ENCODE data around the gene AP3M1.

AP3M1 gene

DNA sequence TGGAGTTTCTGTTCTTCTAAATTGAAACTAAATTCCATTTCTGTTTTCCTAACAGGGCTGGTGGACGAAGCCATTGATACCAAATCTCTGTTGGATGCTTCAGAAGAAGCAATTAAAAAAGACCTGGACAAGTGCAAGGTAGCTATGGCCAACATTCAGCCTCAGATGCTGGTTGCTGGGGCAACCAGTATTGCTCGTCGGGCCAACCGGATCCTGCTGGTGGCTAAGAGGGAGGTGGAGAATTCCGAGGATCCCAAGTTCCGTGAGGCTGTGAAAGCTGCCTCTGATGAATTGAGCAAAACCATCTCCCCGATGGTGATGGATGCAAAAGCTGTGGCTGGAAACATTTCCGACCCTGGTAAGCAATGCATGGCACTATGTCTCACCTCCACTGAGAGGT lies 45.6 kb downstream of the AP3M1 start:
- H3K4me3 ChIP-seq (replicated peaks; ENCODE audit: low read depth, low read length), result no peak overlapping the region
- no peak for DNase-seq (ENCODE audit: extremely low read depth, low read depth)
- no peak for TF ChIP-seq CTCF (IDR thresholded peaks at IDR 0.05; ENCODE audit: low read depth, low read length, missing control alignments)

DNA sequence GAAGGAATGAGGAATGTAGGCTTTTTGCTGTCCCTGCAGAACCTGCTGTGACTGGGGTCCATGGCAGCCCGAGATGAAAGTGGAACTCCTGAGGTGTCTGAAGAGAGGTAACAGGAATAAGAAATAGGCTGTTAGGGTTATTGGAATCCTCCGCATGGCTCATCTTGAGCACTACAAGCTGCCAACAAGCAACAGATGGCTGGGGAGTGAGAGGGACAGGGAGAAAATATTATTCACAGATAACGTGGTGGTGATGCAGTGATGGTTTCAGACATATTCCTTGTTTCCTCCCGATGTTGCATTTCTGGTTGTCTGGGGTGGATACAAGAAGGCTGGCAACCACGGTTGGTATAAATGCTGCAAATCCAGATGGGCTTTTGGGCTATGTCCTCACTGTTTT lies 46.1 kb downstream of the AP3M1 start:
- no peak for DNase-seq (ENCODE audit: extremely low read depth, low read depth)
- H3K4me3 ChIP-seq (replicated peaks; ENCODE audit: low read depth, low read length), result no peak overlapping the region
- no peak for TF ChIP-seq CTCF (IDR thresholded peaks at IDR 0.05; ENCODE audit: low read depth, low read length, missing control alignments)

DNA sequence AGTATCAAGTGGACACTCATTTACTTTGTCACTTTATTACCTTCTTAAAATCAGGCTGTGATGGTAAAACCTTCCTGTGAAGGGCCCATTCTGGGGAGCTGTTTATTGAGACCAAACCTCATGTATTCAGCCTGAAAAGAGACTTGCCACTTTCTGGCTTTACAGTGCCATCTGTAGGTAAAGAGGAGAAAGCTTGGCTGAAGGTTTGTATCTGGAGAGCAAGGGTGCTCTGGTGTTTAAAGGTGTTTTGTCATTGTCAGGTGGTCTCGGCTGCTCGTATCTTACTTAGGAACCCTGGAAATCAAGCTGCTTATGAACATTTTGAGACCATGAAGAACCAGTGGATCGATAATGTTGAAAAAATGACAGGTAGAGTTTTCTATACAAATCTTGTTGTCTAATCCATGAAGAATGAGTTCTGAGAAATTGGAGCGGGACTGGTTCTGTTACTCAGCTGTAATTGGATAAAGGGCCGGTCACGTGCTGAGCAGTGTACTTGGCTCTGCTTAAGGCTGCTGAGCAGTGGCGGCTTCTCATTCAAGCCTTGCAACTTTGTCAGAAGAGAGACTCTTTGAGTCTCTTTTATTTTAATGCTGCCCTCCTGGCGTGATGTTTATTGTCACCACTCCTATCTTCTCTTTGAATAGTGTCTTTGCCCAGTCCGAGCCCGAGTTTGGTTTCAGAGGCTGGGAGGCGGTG lies 46.9 kb downstream of the AP3M1 start:
- DNase-seq (ENCODE audit: extremely low read depth, low read depth), result no peak
- TF ChIP-seq CTCF (IDR thresholded peaks at IDR 0.05; ENCODE audit: low read depth, low read length, missing control alignments), result peak; percentile 51
- no peak overlapping the region for H3K4me3 ChIP-seq (replicated peaks; ENCODE audit: low read depth, low read length)

DNA sequence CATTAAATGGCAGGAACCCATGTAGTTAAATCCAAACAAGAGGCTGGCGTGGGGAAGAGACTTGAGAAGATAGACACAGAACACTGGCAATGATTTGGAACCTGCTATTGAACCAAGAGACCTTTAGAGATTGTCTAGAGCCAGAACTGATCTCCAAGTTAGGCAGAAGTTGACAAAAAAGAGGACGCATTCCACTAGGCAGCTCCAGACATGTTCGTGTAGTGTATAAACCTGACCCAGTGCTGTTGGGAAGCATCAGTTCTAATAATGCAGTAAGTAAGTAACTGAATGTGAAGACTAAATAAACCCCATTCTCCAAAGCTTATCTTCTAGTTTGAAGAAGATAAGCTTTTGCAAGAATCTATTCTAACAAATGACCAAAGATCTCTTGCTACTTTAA lies 50.8 kb downstream of the AP3M1 start:
- no peak overlapping the region for H3K4me3 ChIP-seq (replicated peaks; ENCODE audit: low read depth, low read length)
- no peak for TF ChIP-seq CTCF (IDR thresholded peaks at IDR 0.05; ENCODE audit: low read depth, low read length, missing control alignments)
- DNase-seq (ENCODE audit: extremely low read depth, low read depth), result no peak

- DNase-seq (ENCODE audit: extremely low read depth, low read depth), result no peak
- no peak for TF ChIP-seq CTCF (IDR thresholded peaks at IDR 0.05; ENCODE audit: low read depth, low read length, missing control alignments)
- H3K4me3 ChIP-seq (replicated peaks; ENCODE audit: low read depth, low read length), result no peak overlapping the region
Measured at GRCh38 chr10:74099420-74099819, 51.2 kb downstream of the AP3M1 start.

GRCh38 chr10:74097776-74098175 lies 52.9 kb downstream of the AP3M1 start:
- no peak for TF ChIP-seq CTCF (IDR thresholded peaks at IDR 0.05; ENCODE audit: low read depth, low read length, missing control alignments)
- H3K4me3 ChIP-seq (replicated peaks; ENCODE audit: low read depth, low read length), result no peak overlapping the region
- no peak for DNase-seq (ENCODE audit: extremely low read depth, low read depth)

DNA sequence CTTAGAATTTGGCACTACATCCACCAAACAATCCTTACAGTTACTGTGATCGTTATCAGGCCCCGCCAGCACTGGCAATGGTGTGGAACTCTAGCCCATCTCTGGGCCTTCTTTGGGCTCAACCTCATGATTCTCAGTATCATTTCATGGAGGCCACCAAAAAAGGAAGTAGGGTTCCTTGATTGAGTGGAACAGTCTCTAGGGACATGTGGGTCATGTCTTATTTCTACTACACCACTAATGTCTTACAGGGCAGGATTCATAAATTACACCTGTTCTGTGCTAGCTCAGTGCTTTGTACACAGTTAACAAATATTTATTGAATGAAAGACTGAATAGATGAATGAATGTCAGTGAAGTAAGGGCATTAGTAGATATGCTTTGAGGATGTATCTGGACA lies 53.9 kb downstream of the AP3M1 start:
- H3K4me3 ChIP-seq (replicated peaks; ENCODE audit: low read depth, low read length), result no peak overlapping the region
- DNase-seq (ENCODE audit: extremely low read depth, low read depth), result no peak
- TF ChIP-seq CTCF (IDR thresholded peaks at IDR 0.05; ENCODE audit: low read depth, low read length, missing control alignments), result no peak

Data from HFF-Myc (cell line).